ENCODE measurements around the gene LZTS2.

The LZTS2 gene

GRCh38 chr10:101003639-101004206 is 4.1 kb downstream of the LZTS2 start:
- H3K4me3 ChIP-seq (ENCODE audit: low read length): no peak overlapping the region
- TF ChIP-seq, protein P1, sequence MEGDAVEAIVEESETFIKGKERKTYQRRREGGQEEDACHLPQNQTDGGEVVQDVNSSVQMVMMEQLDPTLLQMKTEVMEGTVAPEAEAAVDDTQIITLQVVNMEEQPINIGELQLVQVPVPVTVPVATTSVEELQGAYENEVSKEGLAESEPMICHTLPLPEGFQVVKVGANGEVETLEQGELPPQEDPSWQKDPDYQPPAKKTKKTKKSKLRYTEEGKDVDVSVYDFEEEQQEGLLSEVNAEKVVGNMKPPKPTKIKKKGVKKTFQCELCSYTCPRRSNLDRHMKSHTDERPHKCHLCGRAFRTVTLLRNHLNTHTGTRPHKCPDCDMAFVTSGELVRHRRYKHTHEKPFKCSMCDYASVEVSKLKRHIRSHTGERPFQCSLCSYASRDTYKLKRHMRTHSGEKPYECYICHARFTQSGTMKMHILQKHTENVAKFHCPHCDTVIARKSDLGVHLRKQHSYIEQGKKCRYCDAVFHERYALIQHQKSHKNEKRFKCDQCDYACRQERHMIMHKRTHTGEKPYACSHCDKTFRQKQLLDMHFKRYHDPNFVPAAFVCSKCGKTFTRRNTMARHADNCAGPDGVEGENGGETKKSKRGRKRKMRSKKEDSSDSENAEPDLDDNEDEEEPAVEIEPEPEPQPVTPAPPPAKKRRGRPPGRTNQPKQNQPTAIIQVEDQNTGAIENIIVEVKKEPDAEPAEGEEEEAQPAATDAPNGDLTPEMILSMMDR (conservative IDR thresholded peaks at IDR 0.05; ENCODE audit: low read length): no peak
- no peak for DNase-seq (ENCODE audit: low read depth)

DNA sequence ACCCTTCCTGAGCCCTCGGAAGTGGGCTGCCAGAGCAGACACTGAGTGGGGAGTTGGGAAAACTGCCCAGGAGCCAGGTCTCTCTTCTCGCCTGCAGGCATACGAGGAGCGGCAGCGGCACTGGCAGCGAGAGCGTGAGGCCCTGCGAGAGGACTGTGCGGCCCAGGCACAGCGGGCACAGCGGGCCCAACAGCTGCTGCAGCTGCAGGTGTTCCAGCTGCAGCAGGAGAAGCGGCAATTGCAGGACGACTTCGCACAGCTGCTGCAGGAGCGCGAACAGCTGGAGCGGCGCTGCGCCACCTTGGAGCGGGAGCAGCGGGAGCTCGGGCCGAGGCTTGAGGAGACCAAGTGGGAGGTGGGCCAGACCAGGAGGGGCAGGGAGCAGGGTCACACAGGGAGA is 5.8 kb downstream of the LZTS2 start:
- no peak overlapping the region for H3K4me3 ChIP-seq (ENCODE audit: low read length)
- no peak for DNase-seq (ENCODE audit: low read depth)
- TF ChIP-seq, protein P1 (conservative IDR thresholded peaks at IDR 0.05; ENCODE audit: low read length): no peak

DNA sequence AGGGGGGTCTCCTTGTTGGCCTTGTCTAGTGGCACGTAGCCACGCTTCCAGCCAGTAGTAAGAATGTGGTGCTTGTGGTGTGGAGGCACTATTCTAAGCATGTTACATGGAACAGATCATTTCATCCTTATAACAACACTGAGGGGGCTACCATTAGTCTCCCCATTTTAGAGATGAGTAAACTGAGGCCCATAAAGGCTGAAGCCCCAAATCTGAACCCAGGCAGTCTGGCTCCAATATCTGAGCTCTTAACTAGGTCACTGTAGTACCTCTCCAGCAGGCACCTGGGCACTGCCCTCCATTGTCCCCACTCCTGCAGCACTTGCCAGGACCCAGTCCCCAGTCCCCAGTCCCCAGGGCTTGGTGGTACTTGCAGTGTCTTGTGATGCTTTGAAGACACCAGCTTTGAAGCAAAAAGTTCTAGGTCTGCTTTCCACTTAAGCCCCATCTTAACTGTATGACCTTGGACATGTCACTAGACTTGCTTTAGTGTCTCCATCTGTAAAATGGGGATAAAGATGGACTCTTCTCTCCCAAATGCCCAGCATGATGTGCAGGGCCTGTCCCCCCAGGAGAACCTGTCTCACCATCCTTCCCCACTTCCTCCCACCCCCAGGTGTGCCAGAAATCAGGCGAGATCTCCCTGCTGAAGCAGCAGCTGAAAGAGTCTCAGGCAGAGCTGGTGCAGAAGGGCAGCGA is 6.4 kb downstream of the LZTS2 start:
- H3K4me3 ChIP-seq (ENCODE audit: low read length): no peak overlapping the region
- DNase-seq (ENCODE audit: low read depth): no peak
- TF ChIP-seq, protein P1 (conservative IDR thresholded peaks at IDR 0.05; ENCODE audit: low read length): no peak

DNA sequence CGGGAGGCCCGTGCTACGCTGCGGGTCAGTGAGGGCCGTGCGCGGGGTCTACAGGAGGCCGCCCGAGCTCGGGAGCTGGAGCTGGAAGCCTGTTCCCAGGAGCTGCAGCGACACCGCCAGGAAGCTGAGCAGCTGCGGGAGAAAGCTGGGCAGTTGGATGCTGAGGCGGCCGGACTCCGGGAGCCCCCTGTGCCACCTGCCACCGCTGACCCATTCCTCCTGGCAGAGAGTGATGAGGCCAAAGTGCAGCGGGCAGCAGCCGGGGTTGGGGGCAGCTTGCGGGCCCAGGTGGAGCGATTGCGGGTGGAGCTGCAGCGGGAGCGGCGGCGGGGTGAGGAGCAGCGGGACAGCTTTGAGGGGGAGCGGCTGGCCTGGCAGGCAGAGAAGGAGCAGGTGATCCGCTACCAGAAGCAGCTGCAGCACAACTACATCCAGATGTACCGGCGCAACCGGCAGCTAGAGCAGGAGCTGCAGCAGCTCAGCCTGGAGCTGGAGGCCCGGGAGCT is 7.0 kb downstream of the LZTS2 start:
- TF ChIP-seq, protein P1 (conservative IDR thresholded peaks at IDR 0.05; ENCODE audit: low read length): no peak
- no peak for DNase-seq (ENCODE audit: low read depth)
- H3K4me3 ChIP-seq (ENCODE audit: low read length): no peak overlapping the region

GRCh38 chr10:101007099-101007711 is 7.6 kb downstream of the LZTS2 start:
- DNase-seq (ENCODE audit: low read depth): no peak
- TF ChIP-seq, protein P1 (conservative IDR thresholded peaks at IDR 0.05; ENCODE audit: low read length): no peak
- H3K4me3 ChIP-seq (ENCODE audit: low read length): no peak overlapping the region

DNA sequence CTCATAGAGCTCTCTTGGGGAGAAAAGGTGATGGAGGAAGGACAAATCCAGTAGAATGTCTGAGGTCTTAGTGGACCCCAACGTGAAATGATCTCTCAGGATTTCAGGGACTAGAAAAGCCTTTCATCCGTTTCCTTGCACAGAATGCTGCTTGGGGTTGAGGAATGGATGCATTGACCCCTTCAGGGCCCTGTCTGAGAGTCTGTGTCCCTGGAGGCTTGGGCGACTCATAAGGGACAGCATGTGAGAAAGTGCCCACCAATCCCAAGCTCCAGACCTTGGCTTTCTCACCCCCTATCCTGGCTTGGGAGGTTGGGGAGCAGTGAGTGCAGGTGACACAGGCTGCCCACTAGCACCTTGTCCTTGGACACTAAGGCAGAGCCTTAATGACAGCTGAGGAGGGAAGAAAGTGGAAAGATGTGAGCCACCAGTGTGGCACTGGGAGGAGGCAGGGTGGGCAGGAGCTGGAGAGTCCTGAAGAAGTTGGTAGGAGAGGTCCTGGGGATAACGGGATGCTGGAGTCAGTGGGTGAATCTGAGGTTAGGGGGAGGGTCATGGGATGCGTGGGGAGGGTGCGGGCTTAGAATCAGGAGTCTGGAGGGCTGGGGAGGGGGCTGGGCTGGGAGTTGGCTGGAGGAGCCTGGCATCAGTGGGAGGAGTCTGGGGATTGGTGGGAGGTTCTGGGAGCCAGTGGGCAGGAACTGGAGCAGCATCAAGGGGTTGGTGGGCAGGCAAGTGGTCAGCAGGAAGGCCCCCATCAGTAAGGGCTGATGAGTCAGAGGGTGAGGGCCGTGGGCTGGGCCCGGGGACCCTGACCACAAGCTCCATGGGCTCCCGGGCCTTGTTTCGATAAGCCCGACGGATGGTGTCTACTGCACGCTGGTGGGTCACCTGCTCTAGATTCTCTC is 8.6 kb downstream of the LZTS2 start:
- TF ChIP-seq, protein P1 (conservative IDR thresholded peaks at IDR 0.05; ENCODE audit: low read length): no peak
- DNase-seq (ENCODE audit: low read depth): no peak

More for the DNA sequence above, 8.6 kb downstream of the LZTS2 start:
- no peak overlapping the region for H3K4me3 ChIP-seq (ENCODE audit: low read length)

All from AG10803 (cell line).